Astrocyte of the spinal cord (primary cell): ENCODE data around the gene SELENOO.
A peak's percentile ranks its signal among the peaks of the same experiment; 100 is the strongest.

Experiments
- DNase-seq: peaks from one replicate; pipeline ENCODE4 v3.0.0; 2011; ENCODE audit warnings: low read depth, low spot score
- H3K4me3 ChIP-seq: 2 replicates; pipeline ENCODE4 v1.5.1; 2011; ENCODE audit warnings: low read depth, mild to moderate bottlenecking, low read length, moderate library complexity
- CTCF ChIP-seq: IDR thresholded peaks from 2 replicates; pipeline ENCODE4 v1.5.1; 2012; ENCODE audit warnings: low read depth, mild to moderate bottlenecking, low read length, inconsistent platforms
- in situ Hi-C: cut with HindIII; loops from 2 replicates; pipeline ENCODE4 v1.10.0; 2017; ENCODE audit warnings: low sequenced_read_pairs

The SELENOO gene

GRCh38 chr22:50197856-50198623 is 2.8 kb upstream of the SELENOO start:
- H3K4me3 ChIP-seq: no peak overlapping the region
- in situ Hi-C loops: no loop called here
- no peak for TF ChIP-seq CTCF
- DNase-seq: no peak

DNA sequence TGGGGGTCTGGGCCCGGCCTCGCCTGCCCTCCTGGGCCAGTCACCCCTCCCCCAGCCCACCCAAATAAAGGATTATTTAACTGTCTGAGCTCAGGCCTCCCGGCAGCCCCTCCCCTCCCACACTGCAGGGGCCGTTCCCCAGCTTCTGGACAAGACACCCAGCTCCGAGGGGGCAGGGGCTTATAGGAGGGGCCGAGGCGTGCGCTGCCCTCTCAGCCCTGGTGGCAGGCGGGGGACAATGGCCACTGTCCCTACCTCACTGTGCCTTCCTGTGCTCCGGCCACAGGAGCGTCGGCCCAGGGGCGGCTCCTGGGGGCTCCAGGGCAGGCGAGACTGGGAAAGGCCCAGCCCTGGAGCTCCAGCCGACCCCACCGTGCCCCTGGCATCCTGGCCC is 2.2 kb upstream of the SELENOO start:
- DNase-seq: no peak
- in situ Hi-C loops: no loop called here

DNA sequence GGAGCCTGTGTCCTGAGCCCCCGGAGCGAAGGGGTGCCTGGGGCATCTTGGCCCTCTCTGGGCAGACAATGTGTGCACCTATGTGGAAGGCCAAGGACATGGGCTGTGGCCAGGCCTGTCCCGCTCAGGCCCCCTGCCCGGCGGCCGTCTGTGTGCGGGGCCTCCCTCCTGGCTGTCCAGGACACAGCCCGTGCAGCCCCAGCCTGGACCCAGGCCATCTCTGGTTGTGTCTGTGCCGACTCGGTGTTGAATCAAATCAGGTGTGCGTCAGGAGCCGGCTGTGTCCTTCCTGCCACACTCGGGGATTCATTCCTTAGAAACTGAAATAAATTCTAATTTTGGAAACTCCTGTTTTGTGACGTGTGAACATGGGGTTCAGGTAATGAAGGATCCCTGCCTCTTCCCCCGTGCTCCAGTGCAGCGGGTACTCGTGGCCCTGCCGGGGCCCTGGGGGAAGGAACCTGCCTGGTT is 1.5 kb upstream of the SELENOO start:
- in situ Hi-C loops: no loop called here
- DNase-seq: no peak
- no peak for TF ChIP-seq CTCF
- H3K4me3 ChIP-seq: no peak overlapping the region

More for the DNA sequence above, 2.2 kb upstream of the SELENOO start:
- no peak overlapping the region for H3K4me3 ChIP-seq
- TF ChIP-seq CTCF: no peak

DNA sequence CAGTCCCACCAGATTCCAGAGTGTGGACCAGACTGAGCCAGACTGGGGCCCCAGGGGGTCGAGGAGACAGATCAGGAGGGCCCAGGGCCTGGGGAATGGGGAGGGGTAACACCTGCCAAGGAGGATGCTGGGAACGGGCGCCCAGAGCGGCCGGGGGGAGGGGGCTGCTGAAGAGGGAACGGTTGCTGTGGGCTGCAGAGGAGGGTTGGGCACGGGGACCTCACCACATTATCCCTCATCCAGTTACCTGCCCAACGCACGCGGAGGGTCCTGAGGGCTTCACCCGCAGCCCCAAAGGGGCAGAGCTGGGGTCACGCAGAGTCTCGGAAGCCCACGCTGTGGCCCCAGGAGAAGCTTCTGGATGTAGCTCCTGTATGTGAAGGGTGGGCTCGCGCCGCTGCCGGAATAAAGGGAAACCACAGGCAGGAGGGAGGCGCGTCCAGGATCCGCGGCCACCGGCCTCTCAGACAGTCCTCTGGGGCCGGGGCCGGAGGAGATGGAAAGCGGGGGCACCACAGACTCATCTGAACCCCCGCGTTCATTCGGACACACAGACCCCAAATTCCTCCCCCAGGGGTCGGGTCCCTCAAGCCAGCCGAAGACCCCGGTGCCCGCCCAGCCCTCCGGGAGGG is 866 bp upstream of the SELENOO start:
- TF ChIP-seq CTCF: no peak
- peak overlapping the region; percentile 64 for H3K4me3 ChIP-seq
- no peak for DNase-seq
- in situ Hi-C loops: no loop called here

- peak overlapping the region; percentile 64 for H3K4me3 ChIP-seq
- in situ Hi-C loops: no loop called here
- no peak for DNase-seq
- peak; percentile 5 for TF ChIP-seq CTCF
These were observed 649 bp downstream of the SELENOO start for GRCh38 chr22:50201191-50202129.

GRCh38 chr22:50202130-50202666 is 1.4 kb downstream of the SELENOO start:
- in situ Hi-C loops: no loop called here
- TF ChIP-seq CTCF: no peak
- no peak for DNase-seq
- H3K4me3 ChIP-seq: peak overlapping the region; percentile 64
